ENCODE data around the gene FCHSD2.

The FCHSD2 gene

GRCh38 chr11:73158356-73159051 is 16.4 kb upstream of the FCHSD2 start:
- no peaks in the 10 kb centered on the region for H3K27me3 ChIP-seq (ENCODE audit: control insufficient read depth, insufficient read depth, low read length)
- no peaks in the 10 kb centered on the region for H3K36me3 ChIP-seq (ENCODE audit: control insufficient read depth, insufficient read depth, low read length)
- H3K4me1 ChIP-seq = peaks cover 11% of the 10 kb centered on the region
- no peak overlapping the region for H3K27ac ChIP-seq
- H3K4me2 ChIP-seq (ENCODE audit: low read length) = no peak overlapping the region
- no peak overlapping the region for H3K4me3 ChIP-seq (ENCODE audit: low read depth, low read length)
- no peak overlapping the region for H3K9ac ChIP-seq
- H3K79me2 ChIP-seq = no peaks in the 10 kb centered on the region
- peak overlapping the region; percentile 62 for H2AFZ ChIP-seq
- TF ChIP-seq CTCF (IDR thresholded peaks at IDR 0.05) = no peak
- no peaks in the 10 kb centered on the region for H3K9me3 ChIP-seq (ENCODE audit: control insufficient read depth, low read length)

GRCh38 chr11:73157101-73158010 is 15.2 kb upstream of the FCHSD2 start:
- no peak overlapping the region for H3K9ac ChIP-seq
- no peak overlapping the region for H3K4me2 ChIP-seq (ENCODE audit: low read length)
- no peaks in the 10 kb centered on the region for H3K27me3 ChIP-seq (ENCODE audit: control insufficient read depth, insufficient read depth, low read length)
- H3K4me1 ChIP-seq = peaks cover 13% of the 10 kb centered on the region
- no peaks in the 10 kb centered on the region for H3K9me3 ChIP-seq (ENCODE audit: control insufficient read depth, low read length)
- H2AFZ ChIP-seq = peak overlapping the region; percentile 5
- H3K36me3 ChIP-seq (ENCODE audit: control insufficient read depth, insufficient read depth, low read length) = no peaks in the 10 kb centered on the region
- H3K4me3 ChIP-seq (ENCODE audit: low read depth, low read length) = no peak overlapping the region
- H3K79me2 ChIP-seq = no peaks in the 10 kb centered on the region
- H3K27ac ChIP-seq = no peak overlapping the region
- TF ChIP-seq CTCF (IDR thresholded peaks at IDR 0.05) = no peak

- TF ChIP-seq CTCF (IDR thresholded peaks at IDR 0.05) = no peak
- Histone ChIP-seq H3K4me3 (ENCODE audit: low read depth, low read length) (no peak overlapping the region), H3K79me2 (no peaks in the 10 kb centered on the region), H3K4me2 (ENCODE audit: low read length) (no peak overlapping the region), H3K36me3 (ENCODE audit: control insufficient read depth, insufficient read depth, low read length) (no peaks in the 10 kb centered on the region), H3K27me3 (ENCODE audit: control insufficient read depth, insufficient read depth, low read length) (no peaks in the 10 kb centered on the region), H3K27ac (no peak overlapping the region), H2AFZ (no peak overlapping the region), H3K4me1 (peaks cover 13% of the 10 kb centered on the region), H3K9ac (no peak overlapping the region), H3K9me3 (ENCODE audit: control insufficient read depth, low read length) (no peaks in the 10 kb centered on the region)
These were observed 14.6 kb upstream of the FCHSD2 start for GRCh38 chr11:73156686-73157085.

- no peak overlapping the region for H3K4me2 ChIP-seq (ENCODE audit: low read length)
- no peaks in the 10 kb centered on the region for H3K79me2 ChIP-seq
- H3K27ac ChIP-seq = no peak overlapping the region
- H2AFZ ChIP-seq = no peak overlapping the region
- H3K27me3 ChIP-seq (ENCODE audit: control insufficient read depth, insufficient read depth, low read length) = no peaks in the 10 kb centered on the region
- H3K36me3 ChIP-seq (ENCODE audit: control insufficient read depth, insufficient read depth, low read length) = no peaks in the 10 kb centered on the region
- no peaks in the 10 kb centered on the region for H3K9me3 ChIP-seq (ENCODE audit: control insufficient read depth, low read length)
- no peak for TF ChIP-seq CTCF (IDR thresholded peaks at IDR 0.05)
- no peak overlapping the region for H3K4me3 ChIP-seq (ENCODE audit: low read depth, low read length)
- H3K4me1 ChIP-seq = peaks cover 13% of the 10 kb centered on the region
- no peak overlapping the region for H3K9ac ChIP-seq
These were observed 14.0 kb upstream of the FCHSD2 start for GRCh38 chr11:73156114-73156513.
